Loucy (cell line): ENCODE measurements around the gene BOLL.
"Not testable (repeated sequence)": the region's sequence is repeated elsewhere in the genome, so short reads cannot be mapped to it uniquely, and the experiment has no call there.

ENCODE experiments used
- EZH2phosphoT487 ChIP-seq: fragments of 200-600 bp; IDR thresholded peaks from 2 replicates; pipeline ENCODE4 v1.6.1; 2018; ENCODE audit warnings: antibody characterized with exemption, mild to moderate bottlenecking, moderate library complexity, borderline replicate concordance
- TF ChIP-seq, protein P1 (sequence below): fragments of 200-600 bp; sonication (generic); conservative IDR thresholded peaks from 2 replicates; pipeline ENCODE4 v1.5.1; 2014; ENCODE audit warnings: mild to moderate bottlenecking, antibody characterized with exemption, low read length

DNA sequence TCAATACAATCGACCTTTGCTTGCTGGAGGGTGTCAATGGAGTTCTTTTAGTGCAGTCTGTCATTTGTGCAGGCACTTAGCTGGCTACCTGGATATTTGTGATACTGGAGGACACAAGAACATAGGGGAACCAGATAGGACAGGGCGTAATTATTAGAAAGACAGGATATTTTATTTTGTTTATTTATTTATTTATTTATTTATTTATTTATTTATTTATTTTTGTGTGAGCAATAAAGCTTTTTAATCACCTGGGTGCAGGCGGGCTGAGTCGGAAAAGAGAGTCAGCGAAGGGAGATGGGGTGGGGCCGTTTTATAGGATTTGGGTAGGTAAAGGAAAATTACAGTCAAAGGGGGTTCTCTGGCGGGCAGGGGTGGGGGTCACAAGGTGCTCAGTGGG, 76.0 kb downstream of the BOLL start:
- TF ChIP-seq, protein P1, sequence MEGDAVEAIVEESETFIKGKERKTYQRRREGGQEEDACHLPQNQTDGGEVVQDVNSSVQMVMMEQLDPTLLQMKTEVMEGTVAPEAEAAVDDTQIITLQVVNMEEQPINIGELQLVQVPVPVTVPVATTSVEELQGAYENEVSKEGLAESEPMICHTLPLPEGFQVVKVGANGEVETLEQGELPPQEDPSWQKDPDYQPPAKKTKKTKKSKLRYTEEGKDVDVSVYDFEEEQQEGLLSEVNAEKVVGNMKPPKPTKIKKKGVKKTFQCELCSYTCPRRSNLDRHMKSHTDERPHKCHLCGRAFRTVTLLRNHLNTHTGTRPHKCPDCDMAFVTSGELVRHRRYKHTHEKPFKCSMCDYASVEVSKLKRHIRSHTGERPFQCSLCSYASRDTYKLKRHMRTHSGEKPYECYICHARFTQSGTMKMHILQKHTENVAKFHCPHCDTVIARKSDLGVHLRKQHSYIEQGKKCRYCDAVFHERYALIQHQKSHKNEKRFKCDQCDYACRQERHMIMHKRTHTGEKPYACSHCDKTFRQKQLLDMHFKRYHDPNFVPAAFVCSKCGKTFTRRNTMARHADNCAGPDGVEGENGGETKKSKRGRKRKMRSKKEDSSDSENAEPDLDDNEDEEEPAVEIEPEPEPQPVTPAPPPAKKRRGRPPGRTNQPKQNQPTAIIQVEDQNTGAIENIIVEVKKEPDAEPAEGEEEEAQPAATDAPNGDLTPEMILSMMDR, result not testable (repeated sequence)
- TF ChIP-seq EZH2phosphoT487, result not testable (repeated sequence)
